Stimulated activated CD4-positive, alpha-beta T cell treated with anti-CD3 and anti-CD28 coated beads, TNF-alpha, amount 100 ng/mL, for 48 hours (primary cell): ENCODE measurements around the gene PLEKHA1.

Source experiments
- DNase-seq, 3 donors: peaks; one replicate each; pipeline ENCODE4 v3.0.0-alpha.2; 2020; ENCODE audit warnings: low read depth in 3 of 3

Gene PLEKHA1

GRCh38 chr10:122478971-122479370 lies 104.5 kb downstream of the PLEKHA1 start:
- no peak for DNase-seq

GRCh38 chr10:122480146-122480833 lies 105.8 kb downstream of the PLEKHA1 start:
- no peak for DNase-seq

- no peak for DNase-seq
These were observed 107.0 kb downstream of the PLEKHA1 start for GRCh38 chr10:122481296-122482056.
